ENCODE measurements around the gene PAK2.

- no peak for TF ChIP-seq CTCF (conservative IDR thresholded peaks at IDR 0.05; ENCODE audit: low read depth, low read length)
- no peak for TF ChIP-seq EZH2 (IDR thresholded peaks at IDR 0.05; ENCODE audit: borderline replicate concordance, low read depth, low read length, poor library complexity, severe bottlenecking)
Observed at GRCh38 chr3:196753201-196753600, 13.5 kb downstream of the PAK2 start.
